Tibial nerve (tissue), 4 donors: ENCODE results near the gene ACLY. TPM values are rescaled to one million over a fixed set of nuclear protein-coding genes. Genes with fewer than 3 reads are reported as not detected.

ENCODE experiments used
- DNase-seq, 2 donors: peaks; one replicate each; pipeline ENCODE4 v3.0.0-alpha.2; 2019; ENCODE audit warnings: low spot score in 2 of 2
- H3K27ac ChIP-seq, 4 donors: fragments of 200-600 bp; sonication (generic) in 3 of 4; one replicate each; pipeline ENCODE4 v1.5.1; 2017 to 2019; ENCODE audit warnings: mild to moderate bottlenecking in 1 of 4
- H3K27me3 ChIP-seq, 2 donors: fragments of 200-600 bp; sonication (generic) in 1 of 2; one replicate each; pipeline versions ENCODE4 v1.5.1 to v1.6.0; 2017 to 2019
- H3K36me3 ChIP-seq, 3 donors: fragments of 200-600 bp; sonication (generic); one replicate each; pipeline ENCODE4 v1.5.1; 2018 to 2019
- H3K4me1 ChIP-seq, 4 donors: fragments of 200-600 bp; sonication (generic) in 3 of 4; one replicate each; pipeline ENCODE4 v1.5.1; 2017 to 2019
- H3K4me3 ChIP-seq, 4 donors: fragments of 200-600 bp; sonication (generic) in 3 of 4; one replicate each; pipeline ENCODE4 v1.5.1; 2017 to 2019; ENCODE audit warnings: mild to moderate bottlenecking in 1 of 4, moderate library complexity in 1 of 4
- H3K9me3 ChIP-seq, 4 donors: fragments of 200-600 bp; sonication (generic) in 3 of 4; one replicate each; pipeline ENCODE4 v1.5.1; 2017 to 2019
- CTCF ChIP-seq, 5 experiments: fragments of 200-600 bp in 3 of 5; fragments of 450-650 bp in 2 of 5; sonication (generic) in 3 of 5; IDR thresholded peaks; one replicate each; pipeline ENCODE4 v1.5.1; 2016 to 2019; ENCODE audit warnings: antibody characterized with exemption in 5 of 5, mild to moderate bottlenecking in 3 of 5, moderate library complexity in 2 of 5
- EP300 ChIP-seq, 2 donors: sonication (generic); formaldehyde crosslinking; IDR thresholded peaks; one replicate each; pipeline ENCODE4 v1.6.1; 2017; ENCODE audit warnings: antibody characterized with exemption in 2 of 2, mild to moderate bottlenecking in 1 of 2
- POLR2A ChIP-seq, 2 donors: fragments of 450-650 bp; IDR thresholded peaks; one replicate each; pipeline ENCODE4 v1.6.1; 2017; ENCODE audit warnings: antibody characterized with exemption in 2 of 2, mild to moderate bottlenecking in 2 of 2, moderate library complexity in 2 of 2
- WGBS, 2 donors: methylation state at CpG; one replicate each; pipeline ENCODE4 v1.1.5; 2018; 5-methylcytosine and 5-hydroxymethylcytosine counted together
- total RNA-seq, 4 donors: library from RNA; depleted of rRNA; stranded (reverse); fragments of >200 nt; gene quantifications; one replicate each; pipeline ENCODE4 v1.1.0, GENCODE V29; 2016

ACLY gene
- total RNA-seq, 4 donors from 2014 or later, result 62.8 to 102 (median 72.6) TPM

- no peak overlapping the region for H3K27ac ChIP-seq
- H3K4me3 ChIP-seq, result no peak overlapping the region
- H3K9me3 ChIP-seq, result no peaks in the 10 kb centered on the region
- peaks cover 0 to 69% (median 29%) of the 10 kb centered on the region in 3 donors for H3K36me3 ChIP-seq
- H3K4me1 ChIP-seq, result peaks cover 0 to 11% (median 7%) of the 10 kb centered on the region in 4 donors
- TF ChIP-seq CTCF (IDR thresholded peaks at IDR 0.05), result no peak
- no peak for TF ChIP-seq POLR2A (IDR thresholded peaks at IDR 0.05)
- TF ChIP-seq EP300 (IDR thresholded peaks at IDR 0.05), result no peak
- 30 to 32% methylated on average over 3 of the region's 3 CpGs for WGBS, 2 donors
- DNase-seq, result no peak
- no peaks in the 10 kb centered on the region for H3K27me3 ChIP-seq
These were observed 50.2 kb downstream of the ACLY start for GRCh38 chr17:41868568-41868967.

GRCh38 chr17:41865596-41865893 lies 53.2 kb downstream of the ACLY start:
- Histone ChIP-seq H3K9me3 (no peaks in the 10 kb centered on the region), H3K27ac (peak overlapping the region in 3 of 4 donors; percentile 2 to 90 (median 86)), H3K36me3 (peaks cover 0 to 39% (median 9%) of the 10 kb centered on the region in 3 donors), H3K4me3 (peak overlapping the region; percentile 64 to 98 (median 80)), H3K27me3 (no peaks in the 10 kb centered on the region), H3K4me1 (peaks cover 0 to 38% (median 19%) of the 10 kb centered on the region in 4 donors)
- 0 to 1% methylated on average over 10 of the region's 10 CpGs for WGBS, 2 donors
- DNase-seq, result no peak
- TF ChIP-seq POLR2A (IDR thresholded peaks at IDR 0.05) (no peak), EP300 (IDR thresholded peaks at IDR 0.05) (no peak), CTCF (IDR thresholded peaks at IDR 0.05) (no peak)

DNA sequence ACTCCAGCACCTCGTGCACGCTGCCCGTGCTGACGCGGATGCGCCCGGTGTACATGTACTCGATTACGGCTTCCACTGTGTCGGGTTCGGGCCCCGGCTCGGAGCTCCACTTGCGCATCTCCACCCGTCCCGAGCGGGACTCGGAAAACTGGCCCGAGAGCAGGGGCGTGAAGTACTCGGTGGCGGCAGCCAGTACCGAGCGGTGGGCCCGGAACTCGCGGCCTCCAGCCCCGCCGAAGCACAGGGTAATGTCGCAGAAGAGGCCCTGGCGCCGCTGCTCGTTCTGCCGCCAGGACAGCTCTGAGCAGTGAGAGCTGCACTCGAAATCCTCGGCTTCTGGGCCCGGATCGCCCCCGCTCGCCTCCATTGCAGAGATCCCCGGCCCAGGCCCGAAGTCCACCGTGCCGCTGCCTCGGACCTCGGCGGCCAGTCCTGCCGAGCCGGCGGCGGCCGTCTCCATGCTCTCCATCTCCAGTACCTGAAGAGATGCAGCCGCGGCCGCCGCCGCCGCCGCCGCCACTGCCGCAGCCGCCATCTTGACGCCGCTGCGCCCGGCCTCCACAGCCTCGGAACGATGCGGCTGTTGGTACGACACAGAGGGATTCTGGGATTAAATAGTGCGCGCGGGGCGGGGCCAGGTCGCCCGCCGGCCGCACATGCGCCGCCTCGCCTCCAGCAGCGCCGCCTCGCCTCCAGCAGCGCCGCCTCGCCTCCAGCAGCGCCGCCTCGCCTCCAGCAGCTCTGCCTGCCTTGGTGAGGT lies 53.7 kb downstream of the ACLY start, which contains the start of gene KLHL11:
Gene KLHL11 (minus strand): TSS at position 588 of the 760 bp plus-strand sequence. CDS start 53 bp downstream, at position 535.
- TF ChIP-seq CTCF (IDR thresholded peaks at IDR 0.05) (peak in 1 of 5 experiments; percentile 44), POLR2A (IDR thresholded peaks at IDR 0.05) (peak; percentile 68 to 83), EP300 (IDR thresholded peaks at IDR 0.05) (peak in 1 of 2 donors; percentile 87)
- H3K4me3 ChIP-seq, result peak within 1 kb of the TSS; percentile 64 to 98 (median 80)
- peak within 1 kb of the TSS; percentile 73 to 90 (median 87) for H3K27ac ChIP-seq
- no peaks in the 10 kb centered on the region for H3K27me3 ChIP-seq
- peak; percentile 77 to 79 for DNase-seq
- peaks cover 0 to 33% (median 3%) of the 10 kb centered on the region in 3 donors for H3K36me3 ChIP-seq
- no peaks in the 10 kb centered on the region for H3K9me3 ChIP-seq
- H3K4me1 ChIP-seq, result peaks cover 0 to 43% (median 19%) of the 10 kb centered on the region in 4 donors
- 0 to 1% methylated on average over 12 to 54 of the region's 90 CpGs for WGBS, 2 donors

- H3K36me3 ChIP-seq, result peaks cover 0 to 28% (median 0%) of the 10 kb centered on the region in 3 donors
- no peaks in the 10 kb centered on the region for H3K27me3 ChIP-seq
- 0% methylated on average over 24 to 25 of the region's 25 CpGs for WGBS, 2 donors
- H3K9me3 ChIP-seq, result no peaks in the 10 kb centered on the region
- H3K4me1 ChIP-seq, result peaks cover 0 to 48% (median 19%) of the 10 kb centered on the region in 4 donors
- DNase-seq, result no peak
- no peak for TF ChIP-seq CTCF (IDR thresholded peaks at IDR 0.05)
- no peak for TF ChIP-seq POLR2A (IDR thresholded peaks at IDR 0.05)
- no peak for TF ChIP-seq EP300 (IDR thresholded peaks at IDR 0.05)
- peak overlapping the region; percentile 64 to 98 (median 80) for H3K4me3 ChIP-seq
- H3K27ac ChIP-seq, result peak overlapping the region; percentile 73 to 90 (median 87)
These were observed 54.3 kb downstream of the ACLY start for GRCh38 chr17:41864498-41864835.
